ENCODE measurements around the gene ZNF784. TPM values are rescaled to one million over a fixed set of nuclear protein-coding genes. Genes with fewer than 3 reads are reported as not detected.
A peak's percentile ranks its signal among the peaks of the same experiment; 100 is the strongest.

ZNF784 gene
- total and polyA plus RNA-seq, 2 of the 13 experiments (the other 11 are each of a cell fraction or from before 2014, with no cell fraction given) = 4.1 to 4.2 TPM

GRCh38 chr19:55598719-55599467 lies 25.5 kb downstream of the ZNF784 start (continued):
- TF ChIP-seq CBFB (CRISPR knock-in tag; IDR thresholded peaks at IDR 0.05) = peak; percentile 46; the same call in 1 of the 2 replicates
- TF ChIP-seq KDM3A (CRISPR knock-in tag; IDR thresholded peaks at IDR 0.05; ENCODE audit: low read depth) = 0 out of 2 replicates have a peak, but pooled peaks have one; percentile 32
- peak; percentile 2; the same call in 1 of the 2 replicates for TF ChIP-seq MAX (IDR thresholded peaks at IDR 0.05)
- peak; percentile 34; the same call in 1 of the 2 replicates for TF ChIP-seq KAT7 (CRISPR knock-in tag; IDR thresholded peaks at IDR 0.05; ENCODE audit: borderline replicate concordance)
- TF ChIP-seq ZNF792 (CRISPR knock-in tag; IDR thresholded peaks at IDR 0.05) = peak; percentile 53
- TF ChIP-seq E2F5 (CRISPR knock-in tag; conservative IDR thresholded peaks at IDR 0.05) = no peak
- peak; percentile 63; the same call in 1 of the 2 replicates for TF ChIP-seq ZNF281 (CRISPR knock-in tag; IDR thresholded peaks at IDR 0.05; ENCODE audit: borderline replicate concordance)
- TF ChIP-seq SP1 (IDR thresholded peaks at IDR 0.05) = peak; percentile 55; the same call in 1 of the 2 replicates
- peak; percentile 83 for TF ChIP-seq SP1 (CRISPR knock-in tag; IDR thresholded peaks at IDR 0.05)
- peak in 1 of 2 experiments; percentile 18; a peak in 2 of 4 replicates for TF ChIP-seq POLR2A (IDR thresholded peaks at IDR 0.05; ENCODE audit: insufficient read depth in 1 of 2, low read depth in 2 of 2, low read length in 2 of 2)
- TF ChIP-seq ZNF274 (CRISPR knock-in tag; IDR thresholded peaks at IDR 0.05) = peak; percentile 68
- 0 out of 2 replicates have a peak, but pooled peaks have one; percentile 9 for TF ChIP-seq ZNF891 (CRISPR knock-in tag; IDR thresholded peaks at IDR 0.05)
- TF ChIP-seq KLF11 (CRISPR knock-in tag; IDR thresholded peaks at IDR 0.05) = peak; percentile 74; the same call in 1 of the 2 replicates
- peak; percentile 95; the same call in 1 of the 2 replicates for TF ChIP-seq ZGPAT (CRISPR knock-in tag; IDR thresholded peaks at IDR 0.05)
- no peak for TF ChIP-seq ZUFSP (CRISPR knock-in tag; IDR thresholded peaks at IDR 0.05; ENCODE audit: borderline replicate concordance)
- no peak for TF ChIP-seq POGZ (CRISPR knock-in tag; IDR thresholded peaks at IDR 0.05)
- no peak for TF ChIP-seq IRF1 (CRISPR knock-in tag; IDR thresholded peaks at IDR 0.05; ENCODE audit: low read depth)
- peak; percentile 73 for TF ChIP-seq ZNF543 (CRISPR knock-in tag; IDR thresholded peaks at IDR 0.05)
- no peak for TF ChIP-seq POGK (CRISPR knock-in tag; conservative IDR thresholded peaks at IDR 0.05)

Data from HepG2 (cell line).